B cell (primary cell): ENCODE measurements around the gene MICU1. TPM values are rescaled to one million over a fixed set of nuclear protein-coding genes. Genes with fewer than 3 reads are reported as not detected.

Source experiments
- ATAC-seq: fragments of 200-7000 bp; cut with Tn5 transposase; one replicate; pipeline ENCODE4 v1.10.0; 2021; ENCODE audit warnings: low read depth, mild to moderate bottlenecking, moderate number of reproducible peaks, moderate library complexity
- CTCF ChIA-PET: fragments of 350-600 bp; sonication (Branson Sonifier 250); formaldehyde crosslinking; loops from one replicate; lab custom pipeline; 2021; ENCODE audit warnings: antibody characterized with exemption, inconsistent platforms; lab: Charles Lee
- POLR2A ChIA-PET: fragments of 350-600 bp; sonication (Branson Sonifier 250); formaldehyde crosslinking; loops from one replicate; lab custom pipeline; 2021; ENCODE audit warnings: antibody characterized with exemption; lab: Charles Lee
- DNase-seq: peaks from one replicate; pipeline ENCODE4 v3.0.0; 2013
- H2AFZ ChIP-seq: 2 replicates; pipeline ENCODE4 v1.6.1; 2012; ENCODE audit warnings: mild to moderate bottlenecking, low read depth, low read length; ENCODE audit not compliant: insufficient read depth, poor library complexity, severe bottlenecking
- H3K27ac ChIP-seq, 2 donors: 1 replicate in 1 of 2; 2 replicates in 1 of 2; pipeline ENCODE4 v1.5.1; 2012 to 2013; ENCODE audit warnings: low read length in 2 of 2, mild to moderate bottlenecking in 2 of 2, moderate library complexity in 1 of 2
- H3K27me3 ChIP-seq, 4 experiments: fragments of 200-600 bp in 1 of 4; sonication (generic) in 1 of 4; replicated peaks in 1 of 4; 1 replicate in 2 of 4; 2 replicates in 2 of 4; pipeline versions ENCODE4 v1.6.1 to v1.7.0; 2013 to 2016; ENCODE audit warnings: low read length in 3 of 4, mild to moderate bottlenecking in 2 of 4, mixed read lengths in 1 of 4, moderate library complexity in 1 of 4; ENCODE audit not compliant: insufficient read depth in 4 of 4, control insufficient read depth in 3 of 4; ENCODE audit errors: control extremely low read depth in 1 of 4
- H3K36me3 ChIP-seq, 2 experiments: replicated peaks in 1 of 2; 1 replicate in 1 of 2; 2 replicates in 1 of 2; pipeline versions ENCODE4 v1.6.1 to v1.7.1; 2013; ENCODE audit warnings: low read length in 1 of 2; ENCODE audit not compliant: insufficient read depth in 2 of 2, control insufficient read depth in 1 of 2; ENCODE audit errors: control extremely low read depth in 1 of 2, extremely low read depth in 1 of 2
- H3K4me1 ChIP-seq, 2 donors: fragments of 200-600 bp in 1 of 2; sonication (generic) in 1 of 2; 1 replicate in 1 of 2; 2 replicates in 1 of 2; pipeline versions ENCODE4 v1.5.1 to v1.6.1; 2013 to 2017; ENCODE audit warnings: low read length in 2 of 2; ENCODE audit not compliant: control insufficient read depth in 2 of 2, insufficient read depth in 2 of 2
- H3K4me2 ChIP-seq: replicated peaks from 2 replicates; pipeline ENCODE3; 2012; ENCODE audit warnings: mild to moderate bottlenecking, low read depth, low read length; ENCODE audit not compliant: poor library complexity, severe bottlenecking
- H3K4me3 ChIP-seq, 5 experiments: fragments of 200-600 bp in 1 of 5; sonication (generic) in 1 of 5; 1 replicate in 3 of 5; 2 replicates in 2 of 5; pipeline versions ENCODE4 v1.5.1 to v1.7.0; 2011 to 2016; ENCODE audit warnings: low read length in 4 of 5, mild to moderate bottlenecking in 4 of 5, low read depth in 2 of 5, control low read depth in 1 of 5, moderate library complexity in 1 of 5; ENCODE audit not compliant: insufficient read depth in 1 of 5; ENCODE audit errors: control extremely low read depth in 1 of 5, extremely low read depth in 1 of 5
- H3K79me2 ChIP-seq: fragments of 200-600 bp; sonication (generic); one replicate; pipeline ENCODE4 v1.6.0; 2016; ENCODE audit warnings: low read length; ENCODE audit not compliant: control insufficient read depth, insufficient read depth
- H3K9ac ChIP-seq: fragments of 200-600 bp; sonication (generic); 2 replicates; pipeline ENCODE4 v1.6.1; 2017; ENCODE audit warnings: mild to moderate bottlenecking, low read length, moderate library complexity
- H3K9me3 ChIP-seq, 3 donors: one replicate each; pipeline versions ENCODE4 v1.6.1 to v1.7.1; 2013; ENCODE audit warnings: low read length in 2 of 3; ENCODE audit not compliant: control insufficient read depth in 2 of 3, insufficient read depth in 1 of 3; ENCODE audit errors: control extremely low read depth in 1 of 3
- H4K20me1 ChIP-seq: 2 replicates; pipeline ENCODE4 v1.6.0; 2012; ENCODE audit warnings: mild to moderate bottlenecking, low read length; ENCODE audit not compliant: insufficient read depth, control insufficient read depth, poor library complexity, severe bottlenecking
- H3K27ac Mint-ChIP-seq: one replicate; pipeline ENCODE4 v1.8.0; 2021; ENCODE audit warnings: mixed read lengths
- H3K27me3 Mint-ChIP-seq: one replicate; pipeline ENCODE4 v1.8.0; 2021; ENCODE audit warnings: mixed read lengths
- H3K4me1 Mint-ChIP-seq: one replicate; pipeline ENCODE4 v1.8.0; 2021; ENCODE audit warnings: mixed read lengths
- H3K4me3 Mint-ChIP-seq: one replicate; pipeline ENCODE4 v1.8.0; 2021; ENCODE audit warnings: mixed read lengths
- H3K9me3 Mint-ChIP-seq: one replicate; pipeline ENCODE4 v1.8.0; 2022; ENCODE audit warnings: mixed read lengths; ENCODE audit not compliant: insufficient read depth
- CTCF ChIP-seq: fragments of 200-600 bp; IDR thresholded peaks from one replicate; pipeline ENCODE4 v1.8.0; 2022; ENCODE audit warnings: antibody characterized with exemption, mild to moderate bottlenecking
- EZH2 ChIP-seq: IDR thresholded peaks from 2 replicates; pipeline ENCODE4 v1.6.1; 2012; ENCODE audit warnings: borderline replicate concordance, low read depth, mild to moderate bottlenecking, moderate library complexity, low read length; ENCODE audit not compliant: insufficient read depth, poor library complexity, severe bottlenecking
- WGBS: methylation state at CpG from one replicate; pipeline ENCODE4 v1.1.5; 2013; ENCODE audit warnings: missing lambda C conversion rate; ENCODE audit not compliant: insufficient coverage; 5-methylcytosine and 5-hydroxymethylcytosine counted together
- intact Hi-C: fragments of 100-400 bp; cut with micrococcal nuclease; formaldehyde crosslinking; loops from one replicate; pipeline ENCODE4 v1.10.0; 2022
- polyA plus RNA-seq: library from polyadenylated mRNA; depleted of rRNA; stranded (reverse); fragments of >200 nt; gene quantifications from 2 replicates; pipeline ENCODE4 v1.2.3, GENCODE V29; 2012
- total RNA-seq, 2 donors: library from RNA; stranded (reverse); fragments of 120-200 nt in 1 of 2; gene quantifications; 1 replicate in 1 of 2; 2 replicates in 1 of 2; pipeline versions ENCODE4 v1.2.3 to v1.2.4, GENCODE V29; 2013 to 2022

MICU1 gene
- total and polyA plus RNA-seq, 2 donors (not counting 1 experiment from before 2014, with no cell fraction given) = 12.0 to 34.7 TPM

- no peak for DNase-seq
- POLR2A ChIA-PET = no interaction called here
- WGBS = 94% methylated on average over 2 of the region's 4 CpGs
- ATAC-seq = no peak
- intact Hi-C loops = no loop called here
- Histone ChIP-seq H3K4me1 (peaks cover 0 to 2% of the 10 kb centered on the region in 2 donors), H2AFZ (no peak overlapping the region), H3K36me3 (peaks cover 0 to 1% of the 10 kb centered on the region in 2 experiments), H3K79me2 (peaks cover 26% of the 10 kb centered on the region), H3K4me3 (no peak overlapping the region), H4K20me1 (no peaks in the 10 kb centered on the region), H3K4me2 (no peak overlapping the region), H3K27ac (no peak overlapping the region), H3K9ac (no peak overlapping the region), H3K9me3 (no peaks in the 10 kb centered on the region), H3K27me3 (no peaks in the 10 kb centered on the region)
- Mint-ChIP-seq H3K27ac (no peak overlapping the region), H3K9me3 (no peaks in the 10 kb centered on the region), H3K4me3 (no peak overlapping the region), H3K27me3 (no peaks in the 10 kb centered on the region), H3K4me1 (peaks cover 6% of the 10 kb centered on the region)
- CTCF ChIA-PET = no interaction called here
- no peak for TF ChIP-seq CTCF
- TF ChIP-seq EZH2 = no peak
Measured at GRCh38 chr10:72598769-72599701, 26.8 kb downstream of the MICU1 start.

- H3K79me2 ChIP-seq = peaks cover 33% of the 10 kb centered on the region
- no peaks in the 10 kb centered on the region for H3K9me3 Mint-ChIP-seq
- H3K9me3 ChIP-seq = no peaks in the 10 kb centered on the region
- WGBS = 100% methylated on average over 1 of the region's 1 CpG
- no peak overlapping the region for H3K9ac ChIP-seq
- H3K27me3 Mint-ChIP-seq = no peaks in the 10 kb centered on the region
- peaks cover 12% of the 10 kb centered on the region for H3K4me1 Mint-ChIP-seq
- CTCF ChIA-PET = no interaction called here
- TF ChIP-seq EZH2 (no peak), CTCF (no peak)
- ATAC-seq = no peak
- POLR2A ChIA-PET = no interaction called here
- H3K27me3 ChIP-seq = no peaks in the 10 kb centered on the region
- peaks cover 7% of the 10 kb centered on the region for H4K20me1 ChIP-seq
- no peak for DNase-seq
- H3K4me3 Mint-ChIP-seq = no peak overlapping the region
- H3K4me1 ChIP-seq = peaks cover 0 to 6% of the 10 kb centered on the region in 2 donors
- no peak overlapping the region for H3K27ac Mint-ChIP-seq
- intact Hi-C loops = no loop called here
- no peak overlapping the region for H2AFZ ChIP-seq
- H3K4me2 ChIP-seq = no peak overlapping the region
- no peak overlapping the region for H3K27ac ChIP-seq
- no peak overlapping the region for H3K4me3 ChIP-seq
- peaks cover 0 to 1% of the 10 kb centered on the region in 2 experiments for H3K36me3 ChIP-seq
Measured at GRCh38 chr10:72597897-72598296, 28.0 kb downstream of the MICU1 start.
